HG03175 (cell line): ENCODE data around the gene NDFIP1.
"Not testable (repeated sequence)": the region's sequence is repeated elsewhere in the genome, so short reads cannot be mapped to it uniquely, and the experiment has no call there.

Experiments
- ATAC-seq: cut with Tn5 transposase; IDR thresholded peaks from one replicate; pipeline ENCODE4 v1.9.1; 2021; ENCODE audit warnings: mild to moderate bottlenecking, moderate library complexity; ENCODE audit not compliant: unreplicated experiment

NDFIP1 gene

DNA sequence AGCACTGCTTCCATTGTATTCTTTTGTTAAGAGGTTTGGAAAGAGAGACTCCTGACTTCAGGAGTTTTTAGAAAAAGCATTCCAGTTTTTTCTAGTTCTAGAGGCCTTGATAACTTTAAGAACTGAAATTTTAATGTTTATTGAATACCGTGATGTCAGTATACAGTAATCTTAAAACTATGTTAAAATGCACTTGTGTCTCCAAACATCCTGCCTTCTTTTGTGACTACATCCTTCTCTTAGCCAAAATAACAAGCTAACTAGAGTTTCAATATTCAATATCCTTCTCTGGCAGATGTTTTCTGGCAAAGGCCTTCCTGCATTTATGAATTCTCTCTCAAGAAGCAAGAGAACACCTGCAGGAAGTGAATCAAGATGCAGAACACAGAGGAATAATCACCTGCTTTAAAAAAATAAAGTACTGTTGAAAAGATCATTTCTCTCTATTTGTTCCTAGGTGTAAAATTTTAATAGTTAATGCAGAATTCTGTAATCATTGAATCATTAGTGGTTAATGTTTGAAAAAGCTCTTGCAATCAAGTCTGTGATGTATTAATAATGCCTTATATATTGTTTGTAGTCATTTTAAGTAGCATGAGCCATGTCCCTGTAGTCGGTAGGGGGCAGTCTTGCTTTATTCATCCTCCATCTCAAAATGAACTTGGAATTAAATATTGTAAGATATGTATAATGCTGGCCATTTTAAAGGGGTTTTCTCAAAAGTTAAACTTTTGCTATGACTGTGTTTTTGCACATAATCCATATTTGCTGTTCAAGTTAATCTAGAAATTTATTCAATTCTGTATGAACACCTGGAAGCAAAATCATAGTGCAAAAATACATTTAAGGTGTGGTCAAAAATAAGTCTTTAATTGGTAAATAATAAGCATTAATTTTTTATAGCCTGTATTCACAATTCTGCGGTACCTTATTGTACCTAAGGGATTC lies 43.1 kb downstream of the NDFIP1 start:
- ATAC-seq: no peak

DNA sequence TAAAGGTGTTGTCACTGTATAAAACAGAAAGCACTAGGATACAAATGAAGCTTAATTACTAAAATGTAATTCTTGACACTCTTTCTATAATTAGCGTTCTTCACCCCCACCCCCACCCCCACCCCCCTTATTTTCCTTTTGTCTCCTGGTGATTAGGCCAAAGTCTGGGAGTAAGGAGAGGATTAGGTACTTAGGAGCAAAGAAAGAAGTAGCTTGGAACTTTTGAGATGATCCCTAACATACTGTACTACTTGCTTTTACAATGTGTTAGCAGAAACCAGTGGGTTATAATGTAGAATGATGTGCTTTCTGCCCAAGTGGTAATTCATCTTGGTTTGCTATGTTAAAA lies 43.8 kb downstream of the NDFIP1 start:
- ATAC-seq: no peak

DNA sequence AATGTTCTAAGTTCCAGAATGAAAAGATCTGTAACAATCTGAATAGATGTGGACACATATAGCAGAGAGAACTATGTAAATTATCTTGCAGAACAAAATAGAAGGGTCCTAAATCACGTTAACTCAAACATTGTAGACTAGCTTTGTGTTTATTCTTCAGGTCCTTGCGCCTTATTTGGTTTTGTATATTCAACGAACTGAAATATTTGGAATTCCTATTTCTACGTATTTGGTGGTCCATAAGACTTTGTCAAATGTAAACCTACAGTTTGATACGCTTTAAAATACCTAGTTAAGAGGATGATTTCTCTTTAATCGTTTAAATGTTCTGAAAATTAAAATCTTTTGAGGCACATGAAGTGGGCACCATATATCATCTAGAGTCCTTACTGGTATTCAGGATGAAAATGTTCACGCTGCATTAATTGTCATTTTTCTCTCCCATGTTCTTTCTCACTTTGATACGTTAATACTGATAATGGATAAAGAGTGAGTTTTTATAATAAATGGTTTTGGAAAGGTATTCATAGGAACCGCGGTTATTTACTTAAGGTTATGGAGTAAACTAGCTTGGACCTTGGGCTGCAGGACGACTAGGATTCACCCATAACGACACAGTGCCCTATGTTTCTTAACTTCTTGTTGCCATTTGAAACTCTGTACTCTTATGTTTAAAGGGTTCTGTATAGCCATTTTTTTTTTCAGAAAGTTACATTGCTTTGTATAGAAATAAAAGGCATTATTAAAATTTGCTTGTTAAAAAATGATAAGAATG lies 45.3 kb downstream of the NDFIP1 start:
- ATAC-seq: no peak

DNA sequence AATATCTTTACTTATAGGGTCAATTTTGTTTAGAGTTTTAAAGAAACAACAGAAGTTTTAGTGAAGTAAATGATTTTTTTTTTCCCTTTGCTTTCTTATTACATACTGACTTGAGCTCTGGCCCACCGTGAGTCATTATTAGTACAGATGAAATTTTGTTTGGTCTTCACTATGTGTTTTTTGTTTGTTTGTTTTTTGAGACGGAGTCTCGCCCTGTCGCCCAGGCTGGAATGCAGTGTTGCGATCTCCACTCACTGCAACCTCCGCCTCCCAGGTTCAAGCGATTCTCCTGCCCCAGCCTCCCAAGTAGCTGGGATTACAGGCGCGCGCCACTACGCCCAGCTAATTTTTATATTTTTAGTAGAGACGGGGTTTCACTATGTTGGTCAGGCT lies 45.9 kb downstream of the NDFIP1 start:
- not testable (repeated sequence) for ATAC-seq

DNA sequence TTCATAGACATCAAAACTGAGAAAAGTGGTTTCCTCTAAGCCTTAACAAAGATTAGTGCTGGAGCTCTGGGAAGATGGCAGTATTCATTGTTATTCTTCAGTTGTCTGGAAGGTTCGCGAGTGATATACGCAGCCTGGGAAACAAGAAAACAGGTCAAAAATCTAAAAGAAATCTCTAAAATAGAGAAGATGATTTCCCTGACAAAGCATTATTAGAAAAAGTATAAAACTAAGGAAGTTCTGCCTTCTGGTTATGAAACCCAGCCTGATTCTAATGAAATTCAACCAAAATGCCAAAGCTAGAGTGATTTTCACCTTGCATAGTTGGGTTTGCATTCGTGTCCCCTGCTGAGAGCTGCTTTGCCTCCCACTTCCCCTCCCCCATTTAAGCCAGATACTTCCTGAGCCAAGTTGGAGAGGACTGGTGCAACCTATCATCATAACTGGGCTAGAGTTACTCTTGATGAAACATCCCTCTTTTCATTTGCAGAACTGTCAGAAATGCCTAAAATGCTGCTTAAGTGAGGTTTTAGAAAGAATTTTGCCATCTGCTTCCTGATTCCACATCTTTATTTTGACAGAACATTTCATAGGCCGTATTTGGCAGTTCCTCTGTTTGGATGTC lies 48.4 kb downstream of the NDFIP1 start:
- no peak for ATAC-seq

DNA sequence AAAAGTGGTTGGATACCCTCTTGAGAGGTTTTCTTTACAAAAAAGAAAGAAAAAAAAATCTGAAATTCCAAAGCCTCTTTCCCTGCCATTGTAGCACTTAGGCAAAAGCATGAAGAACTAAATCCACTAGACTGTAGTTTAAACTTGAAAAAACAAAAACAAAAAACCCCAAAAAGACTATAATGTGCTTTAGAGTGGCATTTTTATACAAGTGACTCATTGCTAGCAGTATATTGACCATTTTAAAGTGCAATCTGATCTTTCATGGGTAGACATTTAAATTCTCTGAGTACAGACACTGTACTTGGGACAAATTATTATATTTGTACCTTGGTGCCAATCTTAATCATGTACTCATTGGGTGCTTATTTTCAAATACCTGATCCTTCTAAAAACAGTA lies 50.8 kb downstream of the NDFIP1 start:
- no peak for ATAC-seq

DNA sequence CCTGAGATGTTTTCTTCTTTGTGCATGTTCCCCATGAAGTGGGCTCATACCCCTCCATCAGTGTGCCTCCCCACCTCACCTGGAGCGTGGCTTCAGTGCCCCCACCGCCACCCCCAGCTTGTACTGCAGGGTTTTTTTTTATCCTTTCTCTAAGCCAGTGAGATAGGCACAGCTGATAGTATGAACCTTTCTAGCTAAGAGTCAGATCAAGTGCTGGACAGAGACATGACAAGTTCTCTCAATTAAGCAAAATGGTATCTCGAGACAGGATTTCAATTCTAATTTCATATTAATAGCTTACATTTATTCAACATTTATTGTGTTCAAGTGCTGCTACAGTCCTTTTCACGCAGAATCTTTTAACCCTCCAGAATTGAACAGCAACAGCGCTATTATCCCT lies 55.7 kb downstream of the NDFIP1 start:
- no peak for ATAC-seq

DNA sequence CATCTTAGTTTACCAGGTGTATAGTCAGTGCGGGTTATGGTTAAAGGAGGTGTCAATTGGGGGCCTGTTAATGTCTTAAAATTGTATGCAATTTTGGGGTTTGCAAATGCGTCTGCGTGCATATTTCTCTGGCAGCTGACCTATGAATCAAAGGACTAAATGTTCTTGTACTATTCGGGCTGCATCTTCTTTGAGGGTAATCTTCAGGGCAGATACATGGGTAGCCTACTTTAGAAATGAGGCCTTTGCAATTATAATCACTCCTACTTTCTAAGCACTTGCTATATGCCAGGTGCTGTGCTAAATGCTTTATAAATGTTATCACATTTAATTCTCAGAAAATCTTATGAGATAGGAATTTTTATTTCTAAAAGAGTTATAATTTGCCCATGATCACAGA lies 58.2 kb downstream of the NDFIP1 start:
- ATAC-seq: no peak

DNA sequence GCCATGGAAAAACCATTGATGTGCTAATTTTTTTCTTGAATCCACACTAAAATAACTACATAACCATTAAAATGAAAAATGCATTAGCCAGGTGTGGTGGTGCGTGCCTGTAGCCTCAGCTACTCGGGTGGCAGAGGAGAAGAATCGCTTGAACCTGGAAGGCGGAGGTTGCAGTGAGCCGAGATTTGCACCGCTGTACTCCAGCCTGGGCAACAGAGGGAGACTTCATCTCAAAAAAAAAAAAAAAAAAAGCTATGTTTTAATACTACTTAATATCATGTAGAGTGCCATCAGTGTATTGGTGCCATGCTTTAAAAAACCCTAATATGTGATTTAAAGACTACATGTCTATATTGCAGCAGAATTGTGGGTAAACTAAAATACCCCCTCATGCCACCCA lies 58.9 kb downstream of the NDFIP1 start:
- no peak for ATAC-seq

DNA sequence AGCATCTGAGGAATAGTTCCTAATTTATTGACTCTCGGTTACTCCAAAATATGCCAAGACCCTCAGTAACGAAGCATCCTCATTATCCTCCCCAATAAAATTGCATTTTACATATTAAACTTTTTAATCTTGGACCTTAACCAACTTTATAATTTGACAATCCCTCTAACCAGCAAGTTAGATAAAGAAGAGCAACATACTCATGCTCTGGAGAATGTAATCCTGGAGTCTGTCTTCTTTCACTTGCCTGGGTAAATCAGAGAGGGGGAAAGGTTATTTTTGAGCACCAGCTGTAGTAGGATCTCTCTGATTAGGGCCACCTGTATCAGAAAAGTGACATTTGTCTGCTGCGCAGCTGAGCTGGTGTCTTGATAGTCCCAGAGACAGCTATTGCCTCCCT lies 59.8 kb downstream of the NDFIP1 start:
- ATAC-seq: no peak

DNA sequence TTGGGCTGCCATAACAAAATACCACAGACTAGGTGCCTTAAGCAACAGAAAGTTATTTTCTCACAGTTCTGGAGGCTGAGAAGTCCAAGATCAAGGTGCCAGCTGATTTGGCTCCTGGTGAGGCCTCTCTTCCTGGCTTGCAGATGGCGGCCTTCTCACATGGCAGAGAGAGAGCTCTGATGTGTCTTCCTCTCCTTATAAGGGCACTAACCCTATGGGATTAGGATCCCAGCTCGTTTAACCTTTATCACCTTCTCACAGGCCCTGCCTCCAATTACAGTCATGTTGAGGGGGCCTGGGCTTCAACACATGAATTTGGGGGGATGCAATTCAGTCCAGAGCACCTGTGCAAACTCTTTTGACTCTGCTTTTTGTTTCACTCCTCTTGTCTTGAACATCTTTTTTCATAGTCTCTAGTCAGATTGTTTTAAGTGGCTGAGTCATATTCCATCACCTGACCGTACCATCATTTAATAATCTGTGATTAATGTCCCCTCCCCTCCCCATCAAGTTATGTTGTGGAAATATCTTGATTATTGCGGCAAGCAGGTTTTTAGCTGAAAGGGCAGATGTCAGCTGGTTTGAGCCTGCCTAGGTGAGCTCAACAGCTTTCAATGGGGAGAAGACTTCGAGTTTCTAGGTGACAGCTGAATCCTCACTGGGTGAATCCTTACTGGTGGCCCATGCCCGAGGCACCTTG lies 61.8 kb downstream of the NDFIP1 start:
- ATAC-seq: no peak

DNA sequence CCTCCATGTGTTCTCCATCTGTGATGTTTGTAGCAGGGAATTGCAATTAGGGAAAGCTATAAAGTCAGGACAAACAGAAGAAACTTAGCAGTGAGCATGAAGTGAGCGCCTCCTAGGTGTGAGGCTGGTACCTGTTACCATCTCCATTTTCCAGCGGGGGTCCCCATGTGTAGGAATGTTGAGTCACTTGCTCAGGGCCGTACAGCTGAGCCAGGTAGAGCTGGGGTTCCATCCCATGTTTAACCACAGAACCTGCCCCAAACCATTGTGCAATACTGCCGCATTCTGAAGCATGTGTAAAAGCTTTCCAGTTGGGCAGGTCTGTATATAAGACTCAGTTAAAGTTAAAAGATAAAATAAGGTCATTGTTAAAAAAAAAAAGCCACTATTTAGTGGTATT lies 62.7 kb downstream of the NDFIP1 start:
- no peak for ATAC-seq

DNA sequence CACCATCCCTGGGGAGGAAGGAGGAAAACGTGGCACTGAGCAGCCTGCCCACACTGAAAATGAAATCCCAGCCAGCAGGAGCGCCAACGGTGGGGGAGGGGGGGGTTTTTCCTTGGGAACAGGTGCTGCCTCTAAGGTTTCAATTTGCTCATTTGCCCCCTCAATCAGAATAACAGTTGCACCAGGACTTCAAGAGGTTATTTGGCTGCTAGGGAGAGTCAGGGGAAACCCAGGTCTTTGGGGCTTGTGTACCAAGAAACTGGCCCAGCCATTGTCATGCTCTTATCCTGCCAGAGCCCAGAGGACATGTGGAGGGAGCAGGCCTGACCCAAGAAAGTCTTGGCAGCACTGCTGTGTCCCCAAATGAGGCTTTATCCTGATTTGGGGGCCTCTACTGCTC lies 66.5 kb downstream of the NDFIP1 start:
- ATAC-seq: no peak

DNA sequence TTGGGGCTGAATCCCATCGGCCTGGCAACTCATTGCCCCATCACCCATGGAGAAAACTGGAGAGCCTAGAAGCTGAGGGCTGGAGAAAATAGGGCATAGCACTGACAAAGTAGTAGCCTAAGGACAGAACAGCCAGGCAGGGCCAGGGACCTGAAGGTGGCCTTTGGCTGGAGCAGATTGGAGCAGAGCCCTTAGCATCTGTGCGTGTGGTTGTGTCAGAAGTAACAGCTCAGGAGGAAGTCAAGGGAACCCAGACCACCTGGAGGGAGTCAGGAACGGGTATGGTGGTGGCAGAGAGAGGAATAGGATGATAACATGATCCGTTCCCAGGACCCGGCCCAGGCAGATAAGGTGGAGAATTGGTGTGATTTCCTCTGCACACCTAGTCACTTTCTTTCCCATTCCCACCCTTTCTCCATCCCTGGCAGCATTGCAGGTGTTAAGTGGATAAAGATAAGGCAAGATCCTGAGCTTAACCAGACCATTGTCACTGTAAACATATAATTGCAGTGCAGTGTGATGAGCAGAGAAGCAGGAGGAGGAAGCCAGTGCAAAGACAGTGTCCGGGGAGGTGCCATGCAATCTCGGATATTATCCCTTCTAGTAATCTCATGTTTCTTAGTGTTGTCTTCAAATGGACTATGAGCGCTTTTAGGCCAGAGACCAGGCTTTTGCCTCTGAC lies 67.0 kb downstream of the NDFIP1 start:
- ATAC-seq: no peak

DNA sequence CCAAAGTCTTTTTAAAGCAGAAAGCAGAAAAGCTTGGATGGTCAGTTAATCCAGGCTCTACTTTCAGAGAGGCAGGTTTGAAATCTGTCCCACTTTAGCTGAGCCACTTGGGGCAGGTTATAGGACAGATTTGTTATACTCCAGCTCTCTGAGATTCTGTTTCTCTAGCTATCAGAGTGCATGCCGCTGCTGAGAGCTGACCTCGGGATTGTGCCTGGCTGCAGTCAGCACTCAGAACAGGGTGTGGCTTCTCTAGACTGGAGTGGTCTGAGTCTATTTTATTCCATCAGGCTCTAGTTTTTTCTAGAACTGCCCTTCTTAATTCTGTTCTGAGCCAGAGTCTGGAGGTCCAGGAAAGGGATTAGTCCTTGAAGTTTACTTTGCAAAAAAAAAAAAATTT lies 67.7 kb downstream of the NDFIP1 start:
- no peak for ATAC-seq

DNA sequence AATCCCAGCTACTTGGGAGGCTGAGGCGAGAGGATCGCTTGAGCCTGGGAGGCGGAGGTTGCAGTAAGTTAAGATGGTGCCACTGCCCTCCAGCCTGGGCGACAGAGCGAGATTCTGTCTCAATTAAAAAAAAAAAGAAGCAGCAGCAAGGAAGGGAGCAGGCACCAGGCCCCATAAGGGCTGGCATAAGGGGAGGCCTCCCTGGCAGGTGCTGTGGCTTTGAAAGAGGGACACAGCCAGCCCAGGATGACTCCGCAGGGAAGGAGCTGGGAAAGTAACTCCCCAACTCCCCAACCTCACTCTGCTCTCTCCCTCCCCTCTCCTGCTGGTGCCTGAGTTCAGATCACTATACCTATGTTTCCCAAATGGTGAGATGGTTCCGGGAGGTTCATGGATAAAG lies 70.1 kb downstream of the NDFIP1 start:
- ATAC-seq: no peak

DNA sequence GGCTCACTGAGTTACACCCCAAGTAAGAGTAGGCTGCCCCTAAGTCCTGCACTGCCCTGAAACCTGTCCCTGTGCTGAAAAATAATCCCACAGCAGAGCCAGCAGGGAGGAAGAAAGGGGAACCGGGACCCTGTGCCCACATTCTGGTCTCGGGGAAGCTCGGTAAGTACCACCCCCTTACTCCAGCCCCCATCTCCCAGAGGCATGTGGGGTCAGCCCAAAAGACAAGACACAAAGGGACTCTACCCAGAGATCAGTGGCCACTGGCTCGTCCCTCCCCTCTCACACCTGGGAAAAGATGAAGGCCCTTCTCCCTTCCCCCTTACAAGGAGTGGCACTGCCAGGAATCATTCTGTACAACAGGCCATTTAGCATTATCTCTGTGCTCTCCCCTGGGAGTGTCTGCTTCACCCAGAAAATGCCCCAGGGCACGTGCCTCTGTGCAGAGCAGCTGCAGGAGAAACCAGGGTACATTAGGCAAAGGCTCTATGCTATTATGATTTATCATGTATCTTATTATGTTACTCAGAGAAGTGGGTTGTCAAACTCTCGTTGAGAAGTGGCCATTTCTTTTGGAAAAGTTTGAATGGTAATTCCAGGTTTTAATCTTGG lies 71.3 kb downstream of the NDFIP1 start:
- ATAC-seq: no peak

DNA sequence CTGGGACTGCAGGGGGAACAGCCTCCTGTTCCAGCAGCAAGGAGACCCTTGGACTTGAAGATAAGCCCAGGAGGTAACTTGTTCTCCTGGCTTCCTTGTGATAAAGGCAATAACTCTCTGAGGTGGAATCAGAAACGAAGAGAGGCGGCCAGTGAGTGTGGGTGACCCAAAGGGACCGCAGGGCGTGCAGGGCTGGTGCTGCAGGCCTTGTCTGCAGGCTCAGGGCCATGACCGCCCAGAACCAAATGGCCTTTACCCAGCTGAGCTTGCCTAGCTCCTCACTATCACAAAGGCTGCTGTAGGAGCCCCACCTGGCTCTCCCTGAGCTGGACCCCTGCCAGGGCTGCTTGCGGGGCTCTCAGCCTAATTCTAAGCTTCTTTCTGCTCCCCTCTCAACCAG lies 72.5 kb downstream of the NDFIP1 start:
- no peak for ATAC-seq

DNA sequence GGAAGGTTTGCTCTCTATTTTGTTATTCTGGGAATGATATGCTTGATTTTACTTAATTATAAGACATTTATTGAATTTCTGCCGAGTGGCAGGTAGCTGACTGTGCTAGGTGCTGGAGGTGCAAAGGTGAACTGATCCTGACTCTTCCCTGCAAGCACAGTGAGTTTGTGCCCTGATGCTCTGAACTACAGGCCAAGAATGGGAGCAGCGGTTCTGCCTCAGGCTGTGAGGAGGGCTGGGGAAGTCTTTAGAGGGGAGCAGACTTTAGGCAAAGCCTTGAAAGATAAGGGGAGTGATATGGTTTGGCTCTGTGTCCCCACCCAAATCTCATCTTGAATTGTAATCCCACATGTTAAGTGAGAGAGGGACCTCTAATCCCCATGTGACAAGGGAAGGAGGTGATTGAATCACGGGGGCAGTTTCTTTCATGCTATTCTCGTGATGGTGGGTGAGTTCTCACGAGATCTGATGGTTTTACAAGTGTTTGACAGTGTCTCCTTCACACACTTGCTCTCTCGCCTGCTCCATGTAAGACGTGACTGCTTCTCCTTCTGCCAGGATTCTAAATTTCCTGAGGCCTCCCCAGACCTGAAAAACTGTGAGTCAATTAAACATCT lies 73.1 kb downstream of the NDFIP1 start:
- ATAC-seq: no peak

DNA sequence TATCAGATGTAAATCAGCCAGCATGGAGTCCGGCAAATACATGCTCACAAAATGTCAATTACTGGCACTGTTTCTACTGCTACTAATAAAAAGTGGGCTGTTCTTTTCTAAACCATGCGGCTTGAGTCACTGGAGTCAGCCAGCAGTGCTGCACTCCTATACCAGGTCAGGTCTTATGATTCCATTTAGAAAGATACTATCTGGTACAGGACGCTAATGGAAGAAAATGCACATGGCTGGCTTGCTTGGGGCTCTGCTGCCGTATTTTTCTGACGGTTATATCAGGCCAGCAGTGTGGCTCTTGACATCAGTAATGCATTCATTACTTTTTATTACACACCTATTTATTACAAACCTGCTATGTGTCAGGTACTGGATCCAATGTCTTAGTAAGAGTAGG lies 74.3 kb downstream of the NDFIP1 start:
- ATAC-seq: no peak
